HG02938 (cell line): ENCODE results near the gene BRAT1.

Experiments used
- ATAC-seq: cut with Tn5 transposase; IDR thresholded peaks from one replicate; pipeline ENCODE4 v1.9.1; 2021; ENCODE audit warnings: mild to moderate bottlenecking, moderate library complexity; ENCODE audit not compliant: unreplicated experiment

The BRAT1 gene

DNA sequence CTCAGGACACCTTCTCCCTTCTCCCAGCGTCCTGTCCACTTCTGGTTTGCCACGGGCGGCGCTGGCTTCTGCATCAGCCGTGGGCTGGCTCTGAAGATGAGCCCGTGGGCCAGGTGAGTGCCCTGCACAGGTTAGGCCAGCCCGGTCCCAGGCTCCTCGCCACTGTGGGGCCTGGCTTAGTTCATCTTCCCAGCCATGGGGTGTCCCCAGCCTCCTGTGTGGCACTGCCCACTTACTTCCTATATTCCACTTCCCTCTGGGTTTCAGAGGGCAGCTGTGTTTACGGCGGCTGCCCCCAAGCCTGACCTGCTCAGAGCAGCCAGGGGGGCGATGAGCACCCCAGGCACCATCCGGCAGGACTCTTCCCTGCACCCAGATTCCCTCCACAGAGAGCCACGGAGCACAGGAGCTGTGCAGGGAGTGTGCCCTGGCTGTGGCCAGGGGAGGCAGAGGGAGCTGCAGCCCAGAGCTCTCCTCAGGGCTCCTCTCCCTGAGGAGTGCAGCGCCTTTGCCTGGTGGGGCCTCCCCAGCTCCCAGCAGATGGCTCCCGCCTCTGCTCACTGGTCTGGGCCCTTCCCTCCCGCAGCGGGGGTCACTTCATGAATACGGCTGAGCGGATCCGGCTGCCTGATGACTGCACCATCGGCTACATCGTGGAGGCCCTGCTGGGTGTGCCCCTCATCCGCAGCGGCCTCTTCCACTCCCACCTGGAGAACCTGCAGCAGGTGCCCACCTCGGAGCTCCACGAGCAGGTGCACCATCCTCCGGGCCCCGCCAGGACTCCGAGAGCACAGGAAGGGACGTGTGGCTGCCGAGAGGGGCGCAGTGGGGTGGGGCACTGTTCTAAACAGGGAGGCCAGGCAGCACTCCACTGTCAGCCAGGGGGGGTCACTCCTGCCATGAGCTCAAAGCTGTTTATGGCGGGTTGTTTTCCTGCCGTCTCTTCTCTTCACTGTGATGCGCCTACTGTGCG lies 29.4 kb downstream of the BRAT1 start:
- no peak for ATAC-seq

DNA sequence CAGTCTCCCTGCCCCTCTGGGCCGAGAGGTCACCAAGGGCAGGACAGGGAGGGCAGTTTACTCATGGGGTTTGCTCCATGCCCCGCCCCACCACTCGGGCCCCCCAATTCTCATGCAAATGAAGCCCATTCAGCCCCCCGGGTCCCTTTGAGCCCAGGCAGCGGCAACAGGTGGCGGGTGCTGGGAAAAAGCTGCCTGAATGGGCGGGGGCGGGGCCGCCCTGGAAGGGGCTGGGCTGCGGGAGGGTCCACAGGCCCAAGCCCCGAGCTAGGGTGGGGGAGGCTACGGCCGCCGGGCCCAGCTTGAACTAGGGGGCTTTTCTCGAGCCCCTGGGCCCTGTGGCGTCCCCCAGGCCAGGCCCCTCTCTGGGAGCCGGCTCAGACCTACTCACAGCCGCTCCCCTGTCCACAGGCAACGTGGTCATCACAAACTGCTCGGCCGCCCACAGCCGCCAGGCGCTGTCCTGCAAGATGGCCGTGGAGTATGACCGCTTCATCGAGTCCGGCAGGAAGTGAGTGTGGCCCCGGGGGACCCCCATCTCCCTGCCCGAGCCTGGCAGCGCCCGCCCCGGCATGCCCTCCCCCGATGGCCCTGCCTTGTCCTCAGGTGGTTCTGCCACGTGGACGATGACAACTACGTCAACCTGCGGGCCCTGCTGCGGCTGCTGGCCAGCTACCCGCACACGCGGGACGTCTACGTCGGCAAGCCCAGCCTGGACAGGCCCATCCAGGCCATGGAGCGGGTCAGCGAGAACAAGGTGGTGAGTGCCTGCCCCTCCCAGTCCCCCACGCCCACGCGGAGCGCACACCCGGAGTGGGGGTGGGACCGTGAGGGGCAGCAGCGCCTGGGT lies 30.3 kb downstream of the BRAT1 start:
- ATAC-seq: no peak

DNA sequence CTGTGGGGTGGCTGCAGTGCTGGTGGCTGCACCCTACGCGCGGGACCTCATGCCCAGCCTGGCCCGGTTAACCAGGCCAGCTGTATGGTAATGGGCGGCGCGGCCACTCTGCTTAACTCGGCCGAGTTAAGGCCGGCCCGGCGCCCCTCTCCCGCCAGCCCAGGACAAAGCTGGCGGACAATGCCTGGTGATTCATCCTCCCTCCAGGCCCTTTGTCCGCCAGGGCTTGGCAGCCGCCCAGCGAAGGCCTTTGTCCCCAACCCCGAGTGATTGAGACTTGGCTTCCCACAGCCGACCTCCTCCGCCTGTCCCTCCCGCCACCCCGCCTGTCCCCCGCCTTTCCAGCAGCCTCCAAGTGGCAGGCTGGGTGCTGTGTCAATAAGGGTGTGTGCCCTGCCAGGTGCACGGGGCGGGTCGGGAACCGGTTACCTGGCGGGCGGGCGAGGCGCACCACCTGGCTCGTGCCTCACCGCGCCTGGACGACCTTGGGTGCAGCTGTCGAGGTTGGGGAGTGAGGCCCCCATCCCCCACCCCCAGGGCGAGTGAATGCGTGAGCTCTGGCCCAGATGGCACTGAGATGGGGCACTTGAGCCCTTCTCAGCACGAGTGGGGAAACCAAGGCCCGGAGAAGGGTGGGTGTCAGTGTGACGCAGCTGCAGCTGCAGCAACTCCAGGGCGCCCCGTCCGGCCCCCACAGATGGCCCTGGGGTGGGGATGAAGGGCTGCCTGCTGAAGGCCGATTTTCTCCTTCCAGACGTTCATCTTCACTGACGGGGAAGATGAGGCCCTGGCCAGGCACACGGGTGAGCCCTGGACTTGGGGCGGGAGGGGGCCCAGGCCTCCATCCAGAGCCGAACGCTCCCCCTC lies 31.1 kb downstream of the BRAT1 start:
- no peak for ATAC-seq

DNA sequence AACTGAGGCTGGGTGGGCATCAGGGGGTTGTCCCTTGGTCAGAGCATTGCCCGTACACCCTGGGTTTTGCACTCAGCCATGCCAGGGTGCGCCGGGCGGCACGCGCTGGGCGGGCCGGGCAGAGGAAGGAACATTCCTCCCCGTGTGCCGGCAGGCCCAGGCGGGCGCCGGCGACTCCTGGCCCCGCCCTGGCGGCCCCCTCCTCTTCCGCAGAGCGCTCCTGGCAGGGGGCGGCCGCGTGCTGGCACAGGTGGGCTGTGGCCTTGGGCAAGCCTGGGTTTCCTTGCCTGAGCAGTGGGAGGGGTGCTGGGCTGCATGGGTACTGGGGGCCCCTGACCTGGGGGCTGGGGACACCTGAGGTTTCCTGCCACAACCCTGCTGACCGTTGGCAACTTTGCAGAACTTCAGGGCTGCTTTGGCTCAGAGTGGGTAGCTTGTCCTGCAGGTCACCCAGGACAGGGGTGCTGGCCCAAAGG lies 31.8 kb downstream of the BRAT1 start:
- ATAC-seq: no peak

DNA sequence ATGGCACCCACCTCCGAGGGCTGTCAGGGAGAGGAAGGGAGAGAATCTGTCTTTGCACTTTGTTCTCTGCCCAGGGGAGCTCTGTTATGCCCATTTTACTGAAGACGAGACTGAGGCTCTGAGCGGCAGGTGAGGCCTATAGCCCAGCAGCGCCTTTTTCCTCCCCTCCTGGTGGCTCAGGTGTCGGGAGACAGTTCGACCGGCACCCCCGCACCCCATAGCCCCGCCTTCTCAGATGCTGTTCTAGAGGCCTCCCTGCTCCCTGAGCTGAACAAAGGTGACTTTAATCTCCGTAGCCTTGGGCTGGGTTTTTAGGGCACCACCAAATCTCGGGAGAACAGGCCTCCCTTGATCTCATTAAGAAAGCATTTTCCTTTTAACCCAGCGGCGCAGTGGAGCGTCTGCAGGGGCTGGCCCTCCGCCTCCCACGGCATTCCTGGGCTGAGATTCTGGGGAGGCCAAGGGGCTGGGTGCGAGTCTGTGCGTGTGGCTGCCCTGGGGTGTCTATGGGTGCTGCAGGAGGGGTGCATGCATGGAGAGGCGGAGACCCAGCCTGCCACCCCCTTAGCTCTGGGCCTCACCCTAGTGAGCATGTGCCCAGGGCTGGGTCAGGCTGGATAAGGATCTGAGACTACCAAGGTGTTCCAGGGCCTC lies 32.4 kb downstream of the BRAT1 start:
- no peak for ATAC-seq

DNA sequence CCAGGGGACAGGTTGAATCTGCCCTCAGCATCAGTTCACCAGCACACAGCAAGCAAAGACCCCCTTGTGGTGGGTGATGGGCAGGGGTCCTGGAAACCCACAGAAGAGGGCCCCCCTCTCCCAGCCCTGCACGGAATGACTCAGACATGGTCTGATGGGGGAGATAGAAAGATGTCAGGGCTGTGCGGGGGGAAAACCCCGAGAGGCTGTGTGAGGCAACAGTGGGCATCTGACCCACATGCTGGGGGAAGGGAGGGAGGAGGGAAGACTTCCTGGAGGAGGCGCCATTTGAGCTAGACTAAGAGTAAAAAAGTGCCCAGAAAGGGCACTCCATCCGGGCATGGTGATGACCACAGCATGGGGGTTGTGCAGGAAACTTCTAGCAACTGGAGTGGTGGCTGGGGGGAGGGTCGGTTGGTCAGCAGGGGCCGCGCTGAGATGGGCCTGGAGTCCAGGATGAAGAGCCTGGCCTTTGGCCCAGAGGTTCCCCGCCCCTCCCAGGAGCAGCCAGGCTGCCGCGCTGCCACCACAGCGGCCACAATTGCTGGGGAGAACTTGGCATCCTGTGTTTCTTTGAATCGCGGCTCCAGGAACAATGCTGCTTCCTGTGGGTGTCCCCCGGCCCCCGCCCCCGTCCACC lies 33.3 kb downstream of the BRAT1 start:
- no peak for ATAC-seq

DNA sequence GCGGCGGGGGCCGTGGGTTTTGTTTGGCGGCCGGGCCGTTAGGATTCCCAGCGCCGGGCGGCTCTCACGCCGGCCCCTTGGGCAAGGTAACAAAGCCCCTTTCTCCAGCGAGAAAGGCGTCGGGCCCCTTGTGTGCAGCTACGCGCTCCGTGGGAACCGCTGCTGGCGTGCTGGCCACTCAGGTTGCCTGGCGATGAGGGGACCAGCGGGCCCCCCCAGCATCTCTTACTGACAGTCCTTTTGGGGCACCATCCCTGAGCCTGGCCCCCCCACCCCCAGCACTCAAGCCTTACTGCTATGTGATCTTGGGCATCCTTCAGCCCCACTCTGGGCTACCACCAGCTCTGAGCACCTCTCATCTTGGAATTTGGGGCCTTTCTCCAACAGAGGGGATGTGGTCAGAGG lies 34.0 kb downstream of the BRAT1 start:
- no peak for ATAC-seq

DNA sequence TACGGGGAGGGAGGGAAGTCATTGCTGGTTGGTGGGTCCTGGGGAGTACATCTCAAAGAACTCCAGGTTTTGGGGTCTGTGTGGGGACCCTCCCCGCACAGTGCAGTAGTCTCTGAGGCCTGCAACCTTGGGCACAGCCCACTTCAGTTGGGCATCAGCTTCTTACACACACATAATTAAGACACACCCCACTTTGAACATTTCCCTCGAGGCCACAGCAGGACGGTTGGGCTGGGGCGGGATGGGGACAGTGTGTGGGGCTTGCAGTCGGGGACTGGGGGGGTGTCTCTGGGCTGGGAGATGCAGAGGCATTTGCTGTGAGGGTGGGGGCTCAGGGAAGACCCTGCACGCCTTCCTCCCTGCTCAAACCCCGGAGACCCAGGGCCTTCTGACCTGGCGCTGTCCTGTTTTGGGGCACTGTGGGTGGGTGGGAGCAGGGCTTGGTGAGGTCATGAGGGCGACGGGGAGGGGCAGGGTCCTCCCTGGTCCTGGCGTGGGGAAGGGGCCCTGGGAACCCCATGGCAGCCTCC lies 34.5 kb downstream of the BRAT1 start:
- no peak for ATAC-seq

DNA sequence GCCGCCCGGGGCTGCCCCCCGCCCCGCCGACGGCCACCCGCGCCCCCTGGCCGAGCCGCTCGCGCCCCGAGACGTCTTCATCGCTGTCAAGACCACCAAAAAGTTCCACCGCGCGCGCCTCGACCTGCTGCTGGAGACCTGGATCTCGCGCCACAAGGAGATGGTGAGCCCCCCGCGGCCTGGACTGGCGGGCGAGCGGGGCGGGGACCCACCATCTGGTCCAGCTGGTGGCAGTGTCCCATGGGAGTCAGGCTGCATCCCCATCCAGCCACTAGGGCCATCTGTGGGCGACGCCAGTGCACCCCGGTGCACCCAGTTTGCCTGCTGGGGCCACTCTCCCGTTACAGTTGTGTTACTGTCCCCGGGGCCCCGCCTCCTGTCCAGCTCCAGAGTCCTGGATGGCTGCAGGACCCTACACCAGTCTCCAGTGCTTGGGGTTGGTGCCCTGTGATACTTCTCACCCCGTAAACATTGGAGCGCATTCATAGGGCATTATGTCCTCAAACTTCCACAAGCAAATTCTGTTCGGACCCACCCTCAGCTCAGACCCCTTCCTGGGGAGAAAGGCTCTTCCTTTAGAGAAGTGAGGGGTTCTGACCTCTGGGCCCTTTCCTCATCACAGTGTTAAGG lies 35.1 kb downstream of the BRAT1 start:
- ATAC-seq: no peak

DNA sequence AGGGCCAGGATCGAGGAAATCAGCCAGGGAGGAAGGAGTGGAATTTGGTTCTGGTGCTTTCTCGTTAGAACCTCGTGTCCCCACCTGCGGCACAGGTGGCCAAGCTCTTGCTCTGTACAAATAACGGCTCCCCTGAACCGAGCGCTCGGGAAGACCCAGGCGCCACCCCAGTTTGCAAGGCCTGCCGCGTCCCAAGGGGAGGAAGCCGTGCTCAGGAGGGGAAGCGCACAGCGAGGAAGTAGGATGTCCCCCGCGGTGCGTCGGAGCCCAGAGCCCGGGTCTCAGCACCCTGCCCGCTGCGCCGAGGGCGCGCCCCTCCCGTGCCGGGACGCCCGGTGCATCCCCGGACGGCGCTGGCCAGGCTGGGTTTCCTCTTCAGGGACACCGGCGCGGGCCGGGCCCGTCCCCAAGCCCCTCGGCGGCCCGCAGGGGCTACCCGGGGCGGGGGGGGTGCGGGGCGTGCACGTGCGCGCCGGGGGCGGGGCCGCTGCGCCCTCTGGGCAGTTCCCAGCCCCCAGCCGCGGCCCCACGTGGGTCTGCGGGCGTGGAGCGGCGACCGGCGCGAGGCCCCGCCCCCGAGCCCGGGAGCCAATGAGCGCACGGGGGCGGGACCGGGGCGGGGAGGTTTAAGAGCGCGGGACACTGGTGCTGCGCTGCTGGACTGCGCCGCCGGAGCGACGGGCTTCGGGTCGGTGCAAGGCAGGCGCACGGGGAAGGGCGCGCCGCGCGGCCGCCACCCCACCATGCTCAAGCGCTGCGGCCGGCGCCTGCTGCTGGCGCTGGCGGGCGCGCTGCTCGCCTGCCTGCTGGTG lies 36.0 kb downstream of the BRAT1 start, which contains the start of gene LFNG:
Gene LFNG (plus strand): TSS at position 656 of the 812 bp plus-strand sequence. CDS start 88 bp downstream, at position 744.
- ATAC-seq: peak; percentile 71

DNA sequence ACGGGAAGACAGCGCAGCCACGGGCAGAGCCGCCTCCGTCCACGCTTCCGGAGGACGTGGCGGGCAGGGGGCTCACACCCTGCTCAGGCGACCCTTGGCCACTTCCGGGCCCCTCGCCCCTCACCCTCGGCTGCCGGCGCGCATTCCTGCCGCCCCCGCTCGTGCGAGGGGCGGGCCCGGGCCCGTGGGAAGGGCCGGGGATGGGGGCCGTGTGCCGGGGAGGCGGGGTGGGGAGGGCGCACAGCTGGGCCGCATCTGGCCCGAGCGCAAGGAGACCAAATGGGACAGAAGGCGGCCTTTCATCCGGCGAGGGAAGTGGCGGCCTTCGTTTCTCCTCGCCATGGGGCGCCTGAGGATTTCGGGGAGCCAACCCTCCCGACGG lies 36.6 kb downstream of the BRAT1 start:
- no peak for ATAC-seq

DNA sequence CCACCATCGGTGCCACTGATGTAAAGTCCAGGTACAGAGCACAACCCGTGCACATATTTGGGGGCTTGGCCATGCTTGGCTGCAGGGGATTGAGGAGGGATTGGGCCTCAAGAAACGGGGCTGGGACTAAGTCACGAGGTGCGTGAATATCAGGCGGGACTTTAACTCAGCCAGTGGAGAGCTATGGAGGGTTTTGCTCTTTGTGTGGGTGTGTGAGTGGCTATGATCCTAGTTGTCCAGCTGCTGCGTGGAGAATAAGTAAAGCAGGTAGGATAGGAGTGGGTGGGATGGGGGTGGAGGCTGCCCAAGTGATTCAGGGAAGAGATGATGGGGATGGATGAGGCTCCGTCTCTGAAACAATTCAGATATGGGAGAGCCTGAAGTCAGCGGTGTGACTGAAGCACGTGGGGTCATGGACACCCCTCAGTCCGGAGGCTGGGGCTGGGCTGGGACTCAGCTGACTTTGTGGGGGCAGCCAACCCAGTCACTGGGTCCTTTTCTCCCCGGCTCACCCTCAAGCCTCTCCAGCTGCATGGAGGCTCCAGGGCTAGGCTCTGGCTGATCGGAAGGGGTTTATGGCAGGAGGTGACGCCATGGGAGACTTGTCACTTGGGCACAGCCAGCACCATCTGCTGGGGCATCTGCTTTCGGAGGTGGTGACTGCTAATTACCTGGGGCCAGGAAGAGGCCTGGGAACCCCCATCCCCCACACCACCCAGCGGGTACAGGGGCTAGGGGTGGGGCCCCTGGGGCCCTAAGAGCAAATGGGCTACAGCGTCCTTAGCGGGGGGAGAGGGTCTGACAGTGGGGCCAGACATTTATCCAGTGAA lies 37.4 kb downstream of the BRAT1 start:
- ATAC-seq: no peak

DNA sequence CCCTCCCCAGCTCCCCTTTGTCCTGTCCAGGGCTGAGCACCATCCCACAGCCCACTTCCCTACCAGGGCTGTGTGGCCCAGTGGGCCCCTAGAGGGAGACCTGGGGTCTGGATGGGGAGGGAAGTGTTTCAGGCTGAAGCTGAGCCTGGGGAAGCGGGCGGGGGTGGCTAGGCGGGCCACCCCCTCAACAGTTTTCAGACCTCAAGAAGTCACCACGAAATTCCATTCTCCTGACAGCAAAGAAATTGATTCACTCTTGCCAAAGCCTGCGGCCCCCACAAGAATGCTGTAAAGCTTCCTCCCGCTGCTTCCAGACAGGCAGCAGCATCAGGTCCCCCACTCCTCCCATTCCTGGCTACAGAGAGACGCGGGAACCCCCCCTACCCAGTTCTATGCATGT lies 38.3 kb downstream of the BRAT1 start:
- ATAC-seq: no peak

DNA sequence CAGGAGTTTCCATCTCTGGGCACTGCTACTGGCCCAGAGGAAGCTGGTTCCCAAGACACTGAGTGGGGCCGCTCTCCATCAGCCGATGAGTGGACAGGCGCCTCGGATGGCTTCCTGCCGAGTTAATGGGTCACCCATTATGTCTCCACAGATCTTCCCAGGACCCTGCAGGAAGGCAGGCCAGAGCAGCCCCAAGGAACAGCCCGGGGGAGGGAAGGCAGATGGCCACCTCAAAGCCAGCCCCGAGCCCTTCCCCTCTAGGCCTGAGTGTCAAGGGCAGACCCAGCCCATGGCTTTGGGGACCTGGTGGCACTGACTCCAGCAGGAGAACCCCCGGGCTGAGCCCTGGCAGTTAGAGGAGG lies 39.1 kb downstream of the BRAT1 start:
- no peak for ATAC-seq

DNA sequence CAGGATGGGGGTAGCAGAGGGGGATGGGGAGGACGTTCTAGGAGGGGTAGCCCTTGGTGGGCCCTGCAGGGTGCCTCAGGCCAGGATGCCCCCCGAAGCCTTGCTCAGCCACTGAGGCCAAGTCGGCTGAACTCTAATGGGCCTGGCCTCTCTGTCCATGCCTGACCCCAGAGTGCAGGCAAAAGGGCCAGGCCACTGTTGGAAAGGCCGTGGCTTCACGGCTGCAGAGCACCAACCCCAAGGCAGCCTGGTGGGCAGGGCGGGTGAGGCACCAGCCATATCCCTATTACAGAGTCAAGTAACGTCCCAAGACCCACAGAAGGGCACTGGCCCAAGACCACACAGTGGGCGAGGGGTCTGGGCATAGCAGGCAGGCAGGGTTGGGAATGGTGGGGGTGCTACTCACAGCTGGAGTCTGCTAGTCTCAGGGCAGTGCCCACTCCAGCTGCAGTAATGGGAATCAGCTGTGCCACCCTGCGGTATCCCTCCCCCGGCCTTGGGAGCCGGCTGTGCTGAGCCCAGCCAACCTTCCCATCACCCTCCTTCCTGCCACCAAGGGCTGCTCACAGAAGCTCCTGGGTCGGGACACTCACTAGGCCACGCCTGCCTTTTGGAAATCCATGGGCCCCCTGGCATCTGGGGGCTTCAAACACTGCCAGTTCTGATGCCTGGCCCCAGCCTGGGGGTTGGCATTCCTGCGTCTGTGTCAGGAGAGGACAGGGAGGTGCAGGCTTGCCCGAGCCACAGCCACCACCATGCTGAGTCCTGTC lies 39.7 kb downstream of the BRAT1 start:
- ATAC-seq: no peak
